ENCODE results near the gene FSTL4. TPM values are rescaled to one million over a fixed set of nuclear protein-coding genes. Genes with fewer than 3 reads are reported as not detected.

The FSTL4 gene
- polyA plus RNA-seq, 1 donor from 2014 or later, result 0.57 TPM

GRCh38 chr5:133521801-133522200, 90.5 kb downstream of the FSTL4 start:
- TF ChIP-seq SMC3 (conservative IDR thresholded peaks at IDR 0.05; ENCODE audit: poor library complexity), result no peak
- TF ChIP-seq EZH2 (IDR thresholded peaks at IDR 0.05; ENCODE audit: borderline replicate concordance, insufficient read depth, low read length, poor library complexity, severe bottlenecking), result no peak
- TF ChIP-seq TAF1 (IDR thresholded peaks at IDR 0.05; ENCODE audit: low read depth), result no peak
- TF ChIP-seq RAD21 (conservative IDR thresholded peaks at IDR 0.05), result no peak
- no peak for TF ChIP-seq MXI1 (conservative IDR thresholded peaks at IDR 0.05; ENCODE audit: poor library complexity, severe bottlenecking)
- no peaks in the 10 kb centered on the region for H3K9me2 ChIP-seq (ENCODE audit: insufficient read depth, low read length)
- no peaks in the 10 kb centered on the region for H4K20me1 ChIP-seq (ENCODE audit: insufficient read depth)
- no peaks in the 10 kb centered on the region for H3K27me3 ChIP-seq (ENCODE audit: insufficient read depth, low read depth, low read length)
- H3K4me2 ChIP-seq (ENCODE audit: low read length), result no peak overlapping the region
- no peaks in the 10 kb centered on the region for H3K36me3 ChIP-seq (ENCODE audit: insufficient read depth, low read length)
- no peak overlapping the region for H2AFZ ChIP-seq (ENCODE audit: low read depth, low read length)
- no peak overlapping the region for H3K9ac ChIP-seq (ENCODE audit: low read length)
- no peak overlapping the region for H3K27ac ChIP-seq (ENCODE audit: low read length)
- no peaks in the 10 kb centered on the region for H3K9me3 ChIP-seq (ENCODE audit: low read length)
- no peak overlapping the region for H3K4me3 ChIP-seq (ENCODE audit: low read length)
- H3F3A ChIP-seq (ENCODE audit: insufficient read depth, low read length, poor library complexity, severe bottlenecking), result no peaks in the 10 kb centered on the region
- H3K79me2 ChIP-seq (replicated peaks; ENCODE audit: insufficient read depth, low read length), result no peaks in the 10 kb centered on the region

DNA sequence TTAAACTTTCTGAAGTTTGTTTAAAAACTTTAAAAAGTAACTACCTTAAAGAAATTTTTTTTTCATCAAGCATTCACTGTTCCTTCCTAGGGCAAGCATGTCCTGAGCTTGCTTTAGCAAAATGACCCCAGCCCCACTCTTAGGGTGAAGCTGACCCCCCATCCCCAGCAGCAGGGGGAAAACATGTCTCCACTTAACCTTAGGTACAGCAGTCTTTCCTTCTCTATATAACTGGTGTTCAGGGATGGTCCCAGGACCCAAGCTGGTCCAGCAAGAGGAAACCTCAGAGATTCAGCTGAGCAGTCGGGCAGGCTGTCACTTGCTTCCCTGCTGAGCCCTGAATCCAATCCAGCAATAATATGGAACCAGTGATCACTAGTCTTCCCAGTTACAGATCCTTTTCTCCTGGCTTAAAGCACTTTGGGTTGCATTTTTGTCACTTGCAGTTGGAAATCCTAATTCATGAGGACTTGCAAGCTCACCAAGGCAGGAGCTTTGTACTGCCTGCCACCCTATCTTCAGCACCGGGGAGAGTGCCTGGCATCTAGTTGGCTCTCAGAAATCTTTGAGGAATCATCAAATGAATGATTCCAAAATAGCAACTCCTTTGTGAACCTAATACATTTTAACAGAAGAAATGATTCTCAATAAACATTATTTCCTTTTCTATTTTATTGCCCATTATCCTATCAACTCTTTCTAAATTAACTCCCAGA, 91.2 kb downstream of the FSTL4 start:
- TF ChIP-seq SMC3 (conservative IDR thresholded peaks at IDR 0.05; ENCODE audit: poor library complexity) (no peak), EZH2 (IDR thresholded peaks at IDR 0.05; ENCODE audit: borderline replicate concordance, insufficient read depth, low read length, poor library complexity, severe bottlenecking) (no peak), MXI1 (conservative IDR thresholded peaks at IDR 0.05; ENCODE audit: poor library complexity, severe bottlenecking) (no peak), RAD21 (conservative IDR thresholded peaks at IDR 0.05) (no peak), EP300 (conservative IDR thresholded peaks at IDR 0.05; ENCODE audit: poor library complexity, severe bottlenecking) (no peak), CTCF (IDR thresholded peaks at IDR 0.05; ENCODE audit: poor library complexity, severe bottlenecking) (no peak), REST (IDR thresholded peaks at IDR 0.05; ENCODE audit: borderline replicate concordance) (no peak), POLR2AphosphoS5 (IDR thresholded peaks at IDR 0.05) (no peak), TAF1 (IDR thresholded peaks at IDR 0.05; ENCODE audit: low read depth) (no peak)
- Histone ChIP-seq H3K27me3 (ENCODE audit: insufficient read depth, low read depth, low read length) (no peaks in the 10 kb centered on the region), H3K36me3 (ENCODE audit: insufficient read depth, low read length) (no peaks in the 10 kb centered on the region), H3F3A (ENCODE audit: insufficient read depth, low read length, poor library complexity, severe bottlenecking) (no peaks in the 10 kb centered on the region), H3K27ac (ENCODE audit: low read length) (no peak overlapping the region), H4K20me1 (ENCODE audit: insufficient read depth) (no peaks in the 10 kb centered on the region), H3K9me2 (ENCODE audit: insufficient read depth, low read length) (no peaks in the 10 kb centered on the region), H3K4me2 (ENCODE audit: low read length) (no peak overlapping the region), H3K79me2 (replicated peaks; ENCODE audit: insufficient read depth, low read length) (no peaks in the 10 kb centered on the region), H3K9me3 (ENCODE audit: low read length) (no peaks in the 10 kb centered on the region), H3K9ac (ENCODE audit: low read length) (no peak overlapping the region), H2AFZ (ENCODE audit: low read depth, low read length) (no peak overlapping the region), H3K4me3 (ENCODE audit: low read length) (no peak overlapping the region)

All from neural cell (in vitro differentiated cells).